K562 (cell line): ENCODE data around the gene TSHB. TPM values are rescaled to one million over a fixed set of nuclear protein-coding genes. Genes with fewer than 3 reads are reported as not detected.

Experiments used
- ATAC-seq: fragments of 200-7000 bp; cut with Tn5 transposase; 3 replicates; pipeline ENCODE4 v1.9.1; 2020; ENCODE audit warnings: moderate library complexity
- BruUV-seq: library from RNA; stranded (reverse); fragments of 400-500 nt; replicated peaks from 2 replicates; lab custom pipeline; 2021; lab: Mats Ljungman, UMichigan
- CTCF ChIA-PET: fragments of 300-600 bp; formaldehyde crosslinking; extraction: SDS; loops from one replicate; lab custom pipeline; 2021; ENCODE audit warnings: low intra/inter-chr PET ratio; lab: Yijun Ruan, JAX
- POLR2A ChIA-PET: fragments of 300-600, 350-650 bp; sonication (Branson Sonifier 250); formaldehyde crosslinking; extraction: SDS; loops from one replicate; lab custom pipeline; 2021; ENCODE audit warnings: antibody characterized with exemption, inconsistent platforms; lab: Yijun Ruan, JAX
- DNase-seq, 4 experiments: peaks; one replicate each; pipeline versions ENCODE4 v3.0.0 to v3.0.0-alpha.2; 2011 to 2018; ENCODE audit warnings: low spot score in 3 of 4, mixed read lengths in 3 of 4; ENCODE audit errors: extremely low read depth in 1 of 4
- FAIRE-seq: peaks from 2 replicates; lab custom pipeline; 2011; peaks lifted over from hg19 to GRCh38; lab: Jason Lieb, UNC
- H2AFZ ChIP-seq: 2 replicates; pipeline ENCODE4 v1.6.0; 2011; ENCODE audit warnings: low read depth, low read length, control low read depth, inconsistent platforms
- H3K27ac ChIP-seq: fragments of 200-600 bp; 3 replicates; pipeline ENCODE4 v1.8.0; 2011; ENCODE audit warnings: low read depth, mild to moderate bottlenecking, control low read depth, inconsistent platforms, low read length, moderate library complexity, mixed read lengths; ENCODE audit errors: extremely low read depth
- H3K27me3 ChIP-seq, 2 experiments: fragments of 300-600 bp in 1 of 2; 2 replicates in 1 of 2; 3 replicates in 1 of 2; pipeline versions ENCODE4 v1.6.0 to v1.8.0; 2011; ENCODE audit warnings: inconsistent platforms in 2 of 2, low read length in 2 of 2, mild to moderate bottlenecking in 1 of 2, mixed read lengths in 1 of 2, moderate library complexity in 1 of 2; ENCODE audit not compliant: control insufficient read depth in 2 of 2, insufficient read depth in 2 of 2
- H3K36me3 ChIP-seq: fragments of 300-600 bp; 3 replicates; pipeline ENCODE4 v1.8.0; 2011; ENCODE audit warnings: mild to moderate bottlenecking, low read length, inconsistent platforms; ENCODE audit not compliant: control insufficient read depth, insufficient read depth
- H3K4me1 ChIP-seq, 2 experiments: fragments of 200-600 bp in 1 of 2; replicated peaks in 1 of 2; 2 replicates in 1 of 2; 3 replicates in 1 of 2; pipeline versions ENCODE4 v1.5.1 to v1.8.0; 2011; ENCODE audit warnings: inconsistent platforms in 2 of 2, low read length in 2 of 2, mild to moderate bottlenecking in 1 of 2, mixed read lengths in 1 of 2, moderate library complexity in 1 of 2; ENCODE audit not compliant: control insufficient read depth in 2 of 2, insufficient read depth in 2 of 2
- H3K4me2 ChIP-seq: 2 replicates; pipeline ENCODE4 v1.6.1; 2011; ENCODE audit warnings: low read length, control low read depth, inconsistent platforms, mixed read lengths; ENCODE audit not compliant: insufficient read depth
- H3K4me3 ChIP-seq: fragments of 200-600 bp; sonication (generic), shearing (Covaris generic); 2 replicates; pipeline ENCODE4 v1.5.1; 2016; ENCODE audit warnings: control low read depth, inconsistent platforms
- H3K79me2 ChIP-seq: fragments of 200-600 bp; 3 replicates; pipeline ENCODE4 v1.8.0; 2011; ENCODE audit warnings: low read length, inconsistent platforms; ENCODE audit not compliant: control insufficient read depth, insufficient read depth
- H3K9ac ChIP-seq, 2 experiments: 2 replicates each; pipeline versions ENCODE4 v1.6.0 to v1.6.1; 2011; ENCODE audit warnings: low read depth in 2 of 2, low read length in 2 of 2, control low read depth in 1 of 2, inconsistent platforms in 1 of 2, mild to moderate bottlenecking in 1 of 2, mixed read lengths in 1 of 2; ENCODE audit not compliant: insufficient read depth in 1 of 2
- H3K9me1 ChIP-seq: one replicate; pipeline ENCODE4 v1.6.0; 2011; ENCODE audit warnings: inconsistent platforms, mild to moderate bottlenecking, low read length, moderate library complexity; ENCODE audit not compliant: control insufficient read depth, insufficient read depth
- H3K9me3 ChIP-seq: replicated peaks from 2 replicates; pipeline ENCODE4 v1.5.1; 2011; ENCODE audit warnings: low read depth, low read length, inconsistent platforms; ENCODE audit not compliant: control insufficient read depth, insufficient read depth
- H4K20me1 ChIP-seq: replicated peaks from 2 replicates; pipeline ENCODE4 v1.6.1; 2011; ENCODE audit warnings: low read length, inconsistent platforms, mixed read lengths; ENCODE audit not compliant: control insufficient read depth, insufficient read depth
- CBX8 ChIP-seq: fragments of 200-600 bp; sonication (generic); IDR thresholded peaks from 2 replicates; pipeline ENCODE4 v1.6.1; 2012; ENCODE audit warnings: borderline replicate concordance, mixed run types, low read depth, mild to moderate bottlenecking, moderate library complexity, mixed read lengths, low read length, control low read depth, inconsistent platforms; ENCODE audit not compliant: poor library complexity, severe bottlenecking; ENCODE audit errors: extremely low read depth
- MTA1 ChIP-seq: fragments of 450-650 bp; IDR thresholded peaks from 2 replicates; pipeline ENCODE4 v1.6.1; 2017; ENCODE audit warnings: borderline replicate concordance
- PTTG1 ChIP-seq: fragments of 450-650 bp; IDR thresholded peaks from 2 replicates; pipeline ENCODE4 v1.6.1; 2016; ENCODE audit warnings: low read depth, mild to moderate bottlenecking, missing genetic modification characterization, missing compliant biosample characterization
- RB1 ChIP-seq: fragments of 450-650 bp; IDR thresholded peaks from 2 replicates; pipeline ENCODE4 v1.6.1; 2017; ENCODE audit warnings: low read depth, mild to moderate bottlenecking
- SMC3 ChIP-seq: conservative IDR thresholded peaks from 2 replicates; pipeline ENCODE4 v1.6.1; 2011; ENCODE audit warnings: low read depth, low read length, improper control_type of control experiment; ENCODE audit not compliant: insufficient read depth
- TRIM28 ChIP-seq: fragments of 450-650 bp; IDR thresholded peaks from 2 replicates; pipeline ENCODE4 v1.6.1; 2017
- TSC22D4 ChIP-seq: fragments of 450-650 bp; IDR thresholded peaks from 2 replicates; pipeline ENCODE4 v1.6.1; 2016; ENCODE audit warnings: missing genetic modification characterization, missing biosample characterization, control low read depth
- ZFP30 ChIP-seq: fragments of 250-450 bp; sonication (Bioruptor Pico); IDR thresholded peaks from 2 replicates; pipeline ENCODE4 v1.8.0; 2022; ENCODE audit warnings: moderate library complexity, mild to moderate bottlenecking, inconsistent platforms, borderline replicate concordance
- ZFX ChIP-seq: sonication (generic); formaldehyde crosslinking; IDR thresholded peaks from 2 replicates; pipeline ENCODE4 v1.8.0; 2022; ENCODE audit warnings: mild to moderate bottlenecking, missing genetic modification reagents, moderate library complexity
- ZNF551 ChIP-seq: fragments of 250-450 bp; sonication (Bioruptor Pico); IDR thresholded peaks from 2 replicates; pipeline ENCODE4 v1.5.0; 2021; ENCODE audit warnings: mild to moderate bottlenecking, moderate library complexity
- WGBS: fragments of 100-300 bp; shearing (Covaris generic); methylation state at CpG from one replicate; pipeline ENCODE4 v1.1.6; 2016; ENCODE audit warnings: low coverage, mixed read lengths; ENCODE audit not compliant: insufficient coverage; ENCODE audit errors: missing lambda C conversion rate; 5-methylcytosine and 5-hydroxymethylcytosine counted together
- in situ Hi-C: fragments of 300-500 bp; cut with MboI; formaldehyde crosslinking; loops from 4 replicates; pipeline ENCODE4 v1.15.0; 2018; ENCODE audit warnings: inconsistent platforms, mixed read lengths
- intact Hi-C: fragments of 100-400 bp; cut with micrococcal nuclease; formaldehyde crosslinking; loops from 2 replicates; pipeline ENCODE4 v1.14.2; 2022
- polyA plus RNA-seq, 8 experiments: library from polyadenylated mRNA; depleted of rRNA in 4 of 8; stranded (reverse) in 5 of 8; unstranded in 3 of 8; fragments of >200 nt; fragmentation: Nextera tagmentation in 2 of 8; fragmentation: Illumina TruSeq in 1 of 8; extraction: Ambion mirVana in 2 of 8; extraction: Trizol in 1 of 8; gene quantifications; 2 replicates each; pipeline versions ENCODE4 v1.2.1 to v1.2.3, GENCODE V29; 2011 to 2014; ENCODE audit warnings: inconsistent platforms in 1 of 8, missing spikeins in 1 of 8
- total RNA-seq, 7 experiments: library from RNA; depleted of rRNA in 6 of 7; stranded (reverse); fragments of >200 nt in 6 of 7; fragmentation: Illumina TruSeq in 2 of 7; extraction: Trizol in 2 of 7; gene quantifications; 2 replicates each; pipeline versions ENCODE4 v1.2.1 to v1.2.3, GENCODE V29; 2011 to 2021; ENCODE audit warnings: low replicate concordance in 1 of 7
- TF ChIP-seq, protein P1 (sequence below): fragments of 200-800 bp; sonication (Bioruptor generic); IDR thresholded peaks from 2 replicates; pipeline ENCODE4 v1.6.1; 2016; ENCODE audit warnings: missing genetic modification characterization, missing compliant biosample characterization

TSHB gene
- total and polyA plus RNA-seq, 9 of the 15 experiments (the other 6 are each of a cell fraction or from before 2014, with no cell fraction given): not detected

DNA sequence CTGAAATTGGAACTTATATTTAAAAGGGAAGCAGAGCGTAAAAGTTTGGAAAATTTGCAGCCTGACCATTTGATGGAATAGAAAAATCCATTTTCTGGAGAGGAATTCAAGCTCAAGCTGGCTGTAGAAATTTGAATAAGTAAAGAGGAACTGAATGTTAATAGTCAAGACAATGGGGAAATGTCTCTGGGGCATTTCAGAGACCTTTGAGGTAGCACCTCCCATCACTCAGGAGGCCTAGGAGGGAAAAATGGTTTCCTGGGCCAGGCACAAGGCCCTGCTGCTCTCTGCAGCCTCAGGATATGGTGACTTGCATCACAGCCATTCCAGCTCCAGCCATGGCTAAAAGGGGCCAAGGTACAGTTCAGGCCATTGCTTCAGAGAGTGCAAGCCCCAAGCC lies 17.6 kb upstream of the TSHB start (continued):
- TF ChIP-seq MTA1 (no peak), TSC22D4 (tag) (no peak), ZNF551 (no peak)

DNA sequence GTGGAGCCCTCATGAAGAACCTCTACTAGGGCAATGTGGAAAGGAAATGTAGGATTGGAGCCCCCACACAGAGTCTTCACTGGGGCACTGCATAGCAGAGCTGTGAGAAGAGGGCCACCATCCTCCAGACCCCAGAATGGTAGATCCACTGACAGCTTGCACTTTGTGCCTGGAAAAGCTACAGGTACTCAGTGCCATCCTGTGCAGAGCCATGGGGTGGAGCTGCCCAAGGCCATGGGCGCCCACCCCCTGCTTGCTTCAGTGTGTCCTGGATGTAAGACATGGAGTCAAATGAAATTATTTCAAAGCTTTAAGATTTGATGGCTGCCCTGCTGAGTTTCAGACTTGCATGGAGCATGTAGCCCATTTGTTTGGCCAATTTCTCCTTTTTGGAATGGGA lies 17.2 kb upstream of the TSHB start:
- Histone ChIP-seq H3K9me1 (no peaks in the 10 kb centered on the region), H3K9me3 (no peaks in the 10 kb centered on the region), H3K27me3 (no peaks in the 10 kb centered on the region)
- intact Hi-C loops: no loop called here
- TF ChIP-seq ZFX (CRISPR knock-in tag): no peak
- no peak for TF ChIP-seq ZFP30 (CRISPR knock-in tag)
- TF ChIP-seq, protein P1, sequence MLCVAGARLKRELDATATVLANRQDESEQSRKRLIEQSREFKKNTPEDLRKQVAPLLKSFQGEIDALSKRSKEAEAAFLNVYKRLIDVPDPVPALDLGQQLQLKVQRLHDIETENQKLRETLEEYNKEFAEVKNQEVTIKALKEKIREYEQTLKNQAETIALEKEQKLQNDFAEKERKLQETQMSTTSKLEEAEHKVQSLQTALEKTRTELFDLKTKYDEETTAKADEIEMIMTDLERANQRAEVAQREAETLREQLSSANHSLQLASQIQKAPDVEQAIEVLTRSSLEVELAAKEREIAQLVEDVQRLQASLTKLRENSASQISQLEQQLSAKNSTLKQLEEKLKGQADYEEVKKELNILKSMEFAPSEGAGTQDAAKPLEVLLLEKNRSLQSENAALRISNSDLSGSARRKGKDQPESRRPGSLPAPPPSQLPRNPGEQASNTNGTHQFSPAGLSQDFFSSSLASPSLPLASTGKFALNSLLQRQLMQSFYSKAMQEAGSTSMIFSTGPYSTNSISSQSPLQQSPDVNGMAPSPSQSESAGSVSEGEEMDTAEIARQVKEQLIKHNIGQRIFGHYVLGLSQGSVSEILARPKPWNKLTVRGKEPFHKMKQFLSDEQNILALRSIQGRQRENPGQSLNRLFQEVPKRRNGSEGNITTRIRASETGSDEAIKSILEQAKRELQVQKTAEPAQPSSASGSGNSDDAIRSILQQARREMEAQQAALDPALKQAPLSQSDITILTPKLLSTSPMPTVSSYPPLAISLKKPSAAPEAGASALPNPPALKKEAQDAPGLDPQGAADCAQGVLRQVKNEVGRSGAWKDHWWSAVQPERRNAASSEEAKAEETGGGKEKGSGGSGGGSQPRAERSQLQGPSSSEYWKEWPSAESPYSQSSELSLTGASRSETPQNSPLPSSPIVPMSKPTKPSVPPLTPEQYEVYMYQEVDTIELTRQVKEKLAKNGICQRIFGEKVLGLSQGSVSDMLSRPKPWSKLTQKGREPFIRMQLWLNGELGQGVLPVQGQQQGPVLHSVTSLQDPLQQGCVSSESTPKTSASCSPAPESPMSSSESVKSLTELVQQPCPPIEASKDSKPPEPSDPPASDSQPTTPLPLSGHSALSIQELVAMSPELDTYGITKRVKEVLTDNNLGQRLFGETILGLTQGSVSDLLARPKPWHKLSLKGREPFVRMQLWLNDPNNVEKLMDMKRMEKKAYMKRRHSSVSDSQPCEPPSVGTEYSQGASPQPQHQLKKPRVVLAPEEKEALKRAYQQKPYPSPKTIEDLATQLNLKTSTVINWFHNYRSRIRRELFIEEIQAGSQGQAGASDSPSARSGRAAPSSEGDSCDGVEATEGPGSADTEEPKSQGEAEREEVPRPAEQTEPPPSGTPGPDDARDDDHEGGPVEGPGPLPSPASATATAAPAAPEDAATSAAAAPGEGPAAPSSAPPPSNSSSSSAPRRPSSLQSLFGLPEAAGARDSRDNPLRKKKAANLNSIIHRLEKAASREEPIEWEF: no peak
- TF ChIP-seq TRIM28: no peak
- TF ChIP-seq PTTG1: no peak
- no peak for TF ChIP-seq CBX8
- no peak for TF ChIP-seq SMC3
- TF ChIP-seq RB1: no peak
- TF ChIP-seq, all 486 proteins: peak for 0
- Histone ChIP-seq H3K27ac (no peak overlapping the region), H3K36me3 (no peaks in the 10 kb centered on the region), H3K79me2 (no peaks in the 10 kb centered on the region), H4K20me1 (no peaks in the 10 kb centered on the region), H2AFZ (no peak overlapping the region), H3K4me3 (no peak overlapping the region), H3K9ac (no peak overlapping the region), H3K4me1 (no peaks in the 10 kb centered on the region), H3K4me2 (no peak overlapping the region)
- DNase-seq (no peak), FAIRE-seq (no peak), ATAC-seq (no peak)
- in situ Hi-C loops: no loop called here
- BruUV-seq: no TSS peak
- CTCF ChIA-PET: no interaction called here
- 0% methylated on average over 1 of the region's 1 CpG for WGBS
- POLR2A ChIA-PET: no interaction called here
